Panc1 (cell line): ENCODE measurements around the gene LCOR.
"Not testable (repeated sequence)": the region's sequence is repeated elsewhere in the genome, so short reads cannot be mapped to it uniquely, and the experiment has no call there.

ENCODE experiments used
- CTCF ChIP-seq: fragments of 450-650 bp; IDR thresholded peaks from 2 replicates; pipeline ENCODE4 v1.5.1; 2017; ENCODE audit warnings: mild to moderate bottlenecking
- POLR2AphosphoS5 ChIP-seq: IDR thresholded peaks from 2 replicates; pipeline ENCODE4 v1.6.1; 2012; ENCODE audit warnings: mild to moderate bottlenecking, low read depth, low read length, moderate library complexity
- SIN3A ChIP-seq: IDR thresholded peaks from 2 replicates; pipeline ENCODE4 v1.6.1; 2012; ENCODE audit warnings: low read depth, mild to moderate bottlenecking, low read length, moderate library complexity, borderline replicate concordance; ENCODE audit not compliant: insufficient read depth
- TCF7L2 ChIP-seq: IDR thresholded peaks from 2 replicates; pipeline ENCODE4 v1.6.1; 2011; ENCODE audit warnings: mild to moderate bottlenecking, low read depth, low read length, inconsistent platforms
- TF ChIP-seq, protein P1 (sequence below), 2 experiments: IDR thresholded peaks; 2 replicates each; pipeline ENCODE4 v1.6.1; 2011 to 2012; ENCODE audit warnings: low read depth in 2 of 2, control low read depth in 1 of 2, low read length in 1 of 2, mild to moderate bottlenecking in 1 of 2, moderate library complexity in 1 of 2; ENCODE audit not compliant: insufficient read depth in 1 of 2

DNA sequence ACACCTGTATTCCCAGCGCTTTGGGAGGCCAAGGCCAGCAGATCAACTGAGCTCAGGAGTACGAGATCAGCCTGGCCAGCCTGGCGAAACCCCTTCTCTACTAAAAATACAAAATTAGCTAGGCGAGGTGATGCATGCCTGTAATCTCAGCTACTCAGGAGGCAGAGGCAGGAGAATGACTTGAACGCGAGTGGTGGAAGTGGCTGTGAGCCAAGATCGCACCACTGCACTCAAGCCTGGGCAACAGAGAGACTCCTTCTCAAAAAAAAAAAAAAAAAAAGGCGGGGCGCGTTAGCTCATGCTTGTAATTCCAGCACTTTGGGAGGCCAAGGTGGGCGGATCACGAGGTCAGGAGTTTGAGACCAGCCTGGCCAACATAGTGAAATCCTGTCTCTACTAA, 13.1 kb upstream of the LCOR start:
- not testable (repeated sequence) for TF ChIP-seq CTCF, SIN3A, POLR2AphosphoS5, TCF7L2
- TF ChIP-seq, protein P1, sequence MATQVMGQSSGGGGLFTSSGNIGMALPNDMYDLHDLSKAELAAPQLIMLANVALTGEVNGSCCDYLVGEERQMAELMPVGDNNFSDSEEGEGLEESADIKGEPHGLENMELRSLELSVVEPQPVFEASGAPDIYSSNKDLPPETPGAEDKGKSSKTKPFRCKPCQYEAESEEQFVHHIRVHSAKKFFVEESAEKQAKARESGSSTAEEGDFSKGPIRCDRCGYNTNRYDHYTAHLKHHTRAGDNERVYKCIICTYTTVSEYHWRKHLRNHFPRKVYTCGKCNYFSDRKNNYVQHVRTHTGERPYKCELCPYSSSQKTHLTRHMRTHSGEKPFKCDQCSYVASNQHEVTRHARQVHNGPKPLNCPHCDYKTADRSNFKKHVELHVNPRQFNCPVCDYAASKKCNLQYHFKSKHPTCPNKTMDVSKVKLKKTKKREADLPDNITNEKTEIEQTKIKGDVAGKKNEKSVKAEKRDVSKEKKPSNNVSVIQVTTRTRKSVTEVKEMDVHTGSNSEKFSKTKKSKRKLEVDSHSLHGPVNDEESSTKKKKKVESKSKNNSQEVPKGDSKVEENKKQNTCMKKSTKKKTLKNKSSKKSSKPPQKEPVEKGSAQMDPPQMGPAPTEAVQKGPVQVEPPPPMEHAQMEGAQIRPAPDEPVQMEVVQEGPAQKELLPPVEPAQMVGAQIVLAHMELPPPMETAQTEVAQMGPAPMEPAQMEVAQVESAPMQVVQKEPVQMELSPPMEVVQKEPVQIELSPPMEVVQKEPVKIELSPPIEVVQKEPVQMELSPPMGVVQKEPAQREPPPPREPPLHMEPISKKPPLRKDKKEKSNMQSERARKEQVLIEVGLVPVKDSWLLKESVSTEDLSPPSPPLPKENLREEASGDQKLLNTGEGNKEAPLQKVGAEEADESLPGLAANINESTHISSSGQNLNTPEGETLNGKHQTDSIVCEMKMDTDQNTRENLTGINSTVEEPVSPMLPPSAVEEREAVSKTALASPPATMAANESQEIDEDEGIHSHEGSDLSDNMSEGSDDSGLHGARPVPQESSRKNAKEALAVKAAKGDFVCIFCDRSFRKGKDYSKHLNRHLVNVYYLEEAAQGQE (IDR thresholded peaks at IDR 0.05; ENCODE audit: insufficient read depth in 1 of 2, low read depth in 2 of 2, low read length in 1 of 2) = not testable (repeated sequence)
